Measurements from ENCODE around the gene PNPLA8.

Gene PNPLA8

GRCh38 chr7:108434010-108434409 is 91.9 kb downstream of the PNPLA8 start:
- TF ChIP-seq USF1 (IDR thresholded peaks at IDR 0.05) (no peak), ZBTB7A (IDR thresholded peaks at IDR 0.05; ENCODE audit: low read depth) (no peak)

- TF ChIP-seq EGR1 (IDR thresholded peaks at IDR 0.05): no peak
- TF ChIP-seq ZBTB7A (IDR thresholded peaks at IDR 0.05; ENCODE audit: low read depth): no peak
- no peak for TF ChIP-seq TEAD4 (IDR thresholded peaks at IDR 0.05)
These were observed 94.8 kb downstream of the PNPLA8 start for GRCh38 chr7:108431099-108431498.

GRCh38 chr7:108430664-108431063 is 95.3 kb downstream of the PNPLA8 start:
- TF ChIP-seq EGR1 (IDR thresholded peaks at IDR 0.05): no peak
- no peak for TF ChIP-seq ZBTB7A (IDR thresholded peaks at IDR 0.05; ENCODE audit: low read depth)
- no peak for TF ChIP-seq USF1 (IDR thresholded peaks at IDR 0.05)
- TF ChIP-seq TEAD4 (IDR thresholded peaks at IDR 0.05): no peak
- TF ChIP-seq FOXM1 (IDR thresholded peaks at IDR 0.05; ENCODE audit: borderline replicate concordance, low read depth): no peak
- TF ChIP-seq, protein P1, sequence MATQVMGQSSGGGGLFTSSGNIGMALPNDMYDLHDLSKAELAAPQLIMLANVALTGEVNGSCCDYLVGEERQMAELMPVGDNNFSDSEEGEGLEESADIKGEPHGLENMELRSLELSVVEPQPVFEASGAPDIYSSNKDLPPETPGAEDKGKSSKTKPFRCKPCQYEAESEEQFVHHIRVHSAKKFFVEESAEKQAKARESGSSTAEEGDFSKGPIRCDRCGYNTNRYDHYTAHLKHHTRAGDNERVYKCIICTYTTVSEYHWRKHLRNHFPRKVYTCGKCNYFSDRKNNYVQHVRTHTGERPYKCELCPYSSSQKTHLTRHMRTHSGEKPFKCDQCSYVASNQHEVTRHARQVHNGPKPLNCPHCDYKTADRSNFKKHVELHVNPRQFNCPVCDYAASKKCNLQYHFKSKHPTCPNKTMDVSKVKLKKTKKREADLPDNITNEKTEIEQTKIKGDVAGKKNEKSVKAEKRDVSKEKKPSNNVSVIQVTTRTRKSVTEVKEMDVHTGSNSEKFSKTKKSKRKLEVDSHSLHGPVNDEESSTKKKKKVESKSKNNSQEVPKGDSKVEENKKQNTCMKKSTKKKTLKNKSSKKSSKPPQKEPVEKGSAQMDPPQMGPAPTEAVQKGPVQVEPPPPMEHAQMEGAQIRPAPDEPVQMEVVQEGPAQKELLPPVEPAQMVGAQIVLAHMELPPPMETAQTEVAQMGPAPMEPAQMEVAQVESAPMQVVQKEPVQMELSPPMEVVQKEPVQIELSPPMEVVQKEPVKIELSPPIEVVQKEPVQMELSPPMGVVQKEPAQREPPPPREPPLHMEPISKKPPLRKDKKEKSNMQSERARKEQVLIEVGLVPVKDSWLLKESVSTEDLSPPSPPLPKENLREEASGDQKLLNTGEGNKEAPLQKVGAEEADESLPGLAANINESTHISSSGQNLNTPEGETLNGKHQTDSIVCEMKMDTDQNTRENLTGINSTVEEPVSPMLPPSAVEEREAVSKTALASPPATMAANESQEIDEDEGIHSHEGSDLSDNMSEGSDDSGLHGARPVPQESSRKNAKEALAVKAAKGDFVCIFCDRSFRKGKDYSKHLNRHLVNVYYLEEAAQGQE (IDR thresholded peaks at IDR 0.05; ENCODE audit: low read depth): no peak
- TF ChIP-seq TCF12 (IDR thresholded peaks at IDR 0.05; ENCODE audit: low read depth): no peak
- no peak for TF ChIP-seq MAX (IDR thresholded peaks at IDR 0.05)

- TF ChIP-seq, protein P1 (IDR thresholded peaks at IDR 0.05; ENCODE audit: low read depth): no peak
- TF ChIP-seq EP300 (IDR thresholded peaks at IDR 0.05; ENCODE audit: borderline replicate concordance) (no peak), NFIC (IDR thresholded peaks at IDR 0.05) (no peak), CEBPB (IDR thresholded peaks at IDR 0.05) (no peak), TCF12 (IDR thresholded peaks at IDR 0.05; ENCODE audit: low read depth) (no peak), EGR1 (IDR thresholded peaks at IDR 0.05) (no peak), TEAD4 (IDR thresholded peaks at IDR 0.05) (no peak), ZBTB7A (IDR thresholded peaks at IDR 0.05; ENCODE audit: low read depth) (no peak), TAF1 (IDR thresholded peaks at IDR 0.05; ENCODE audit: low read depth) (no peak), CREB1 (IDR thresholded peaks at IDR 0.05; ENCODE audit: low read depth) (no peak), USF1 (IDR thresholded peaks at IDR 0.05) (no peak), YY1 (IDR thresholded peaks at IDR 0.05; ENCODE audit: low read depth) (no peak), FOXM1 (IDR thresholded peaks at IDR 0.05; ENCODE audit: borderline replicate concordance, low read depth) (no peak), MAX (IDR thresholded peaks at IDR 0.05) (no peak)
These were observed 98.2 kb downstream of the PNPLA8 start for GRCh38 chr7:108427766-108428165.

- TF ChIP-seq CREB1 (IDR thresholded peaks at IDR 0.05; ENCODE audit: low read depth): no peak
- TF ChIP-seq MAX (IDR thresholded peaks at IDR 0.05): no peak
- no peak for TF ChIP-seq CEBPB (IDR thresholded peaks at IDR 0.05)
- TF ChIP-seq, protein P1 (IDR thresholded peaks at IDR 0.05; ENCODE audit: low read depth): no peak
- no peak for TF ChIP-seq TAF1 (IDR thresholded peaks at IDR 0.05; ENCODE audit: low read depth)
- TF ChIP-seq NFIC (IDR thresholded peaks at IDR 0.05): no peak
- TF ChIP-seq FOXM1 (IDR thresholded peaks at IDR 0.05; ENCODE audit: borderline replicate concordance, low read depth): no peak
- TF ChIP-seq YY1 (IDR thresholded peaks at IDR 0.05; ENCODE audit: low read depth): no peak
- TF ChIP-seq TCF12 (IDR thresholded peaks at IDR 0.05; ENCODE audit: low read depth): no peak
- TF ChIP-seq ZBTB7A (IDR thresholded peaks at IDR 0.05; ENCODE audit: low read depth): no peak
- no peak for TF ChIP-seq EGR1 (IDR thresholded peaks at IDR 0.05)
- TF ChIP-seq USF1 (IDR thresholded peaks at IDR 0.05): no peak
- no peak for TF ChIP-seq TEAD4 (IDR thresholded peaks at IDR 0.05)
- TF ChIP-seq RAD21 (IDR thresholded peaks at IDR 0.05; ENCODE audit: low read depth): no peak
- TF ChIP-seq EP300 (IDR thresholded peaks at IDR 0.05; ENCODE audit: borderline replicate concordance): no peak
These were observed 100.1 kb downstream of the PNPLA8 start for GRCh38 chr7:108425714-108426275.

Measured in Ishikawa (cell line).